HEK293T (cell line): ENCODE data around the gene COG2.

Experiments used
- CTCF ChIA-PET: fragments of 350-600 bp; formaldehyde crosslinking; extraction: SDS; loops from one replicate; lab custom pipeline; 2021; ENCODE audit warnings: antibody characterized with exemption, inconsistent platforms; lab: Yijun Ruan, JAX
- POLR2A ChIA-PET: fragments of 350-600 bp; formaldehyde crosslinking; extraction: SDS; loops from one replicate; lab custom pipeline; 2020; ENCODE audit warnings: antibody characterized with exemption, inconsistent platforms; lab: Yijun Ruan, JAX
- DNase-seq: peaks from one replicate; pipeline ENCODE4 v3.0.0; 2012; ENCODE audit warnings: mixed read lengths; ENCODE audit errors: extremely low spot score
- ARNT ChIP-seq: fragments of 450-650 bp; IDR thresholded peaks from 2 replicates; pipeline ENCODE4 v1.6.1; 2017; ENCODE audit warnings: mild to moderate bottlenecking
- BHLHE40 ChIP-seq: fragments of 450-650 bp; IDR thresholded peaks from 2 replicates; pipeline ENCODE4 v1.6.1; 2016; ENCODE audit warnings: mild to moderate bottlenecking, moderate library complexity, borderline replicate concordance
- CTBP1 ChIP-seq: fragments of 450-650 bp; IDR thresholded peaks from 2 replicates; pipeline ENCODE4 v1.6.1; 2016; ENCODE audit warnings: borderline replicate concordance
- ELF4 ChIP-seq: fragments of 450-650 bp; IDR thresholded peaks from 2 replicates; pipeline ENCODE4 v1.6.1; 2017; ENCODE audit warnings: antibody characterized with exemption
- FOXA1 ChIP-seq: fragments of 450-650 bp; IDR thresholded peaks from 2 replicates; pipeline ENCODE4 v1.6.1; 2016; ENCODE audit warnings: mild to moderate bottlenecking
- FOXK2 ChIP-seq: fragments of 450-650 bp; IDR thresholded peaks from 2 replicates; pipeline ENCODE4 v1.6.1; 2016; ENCODE audit warnings: mild to moderate bottlenecking
- FOXM1 ChIP-seq: fragments of 450-650 bp; IDR thresholded peaks from 2 replicates; pipeline ENCODE4 v1.6.1; 2017; ENCODE audit warnings: mild to moderate bottlenecking, borderline replicate concordance
- HDGF ChIP-seq: fragments of 450-650 bp; IDR thresholded peaks from 2 replicates; pipeline ENCODE4 v1.6.1; 2017; ENCODE audit warnings: antibody characterized with exemption, borderline replicate concordance
- L3MBTL2 ChIP-seq: fragments of 450-650 bp; conservative IDR thresholded peaks from 2 replicates; pipeline ENCODE4 v1.6.1; 2016; ENCODE audit warnings: mild to moderate bottlenecking
- LEF1 ChIP-seq: fragments of 450-650 bp; IDR thresholded peaks from 2 replicates; pipeline ENCODE4 v1.6.1; 2017; ENCODE audit warnings: mild to moderate bottlenecking, borderline replicate concordance
- NFRKB ChIP-seq: fragments of 450-650 bp; IDR thresholded peaks from 2 replicates; pipeline ENCODE4 v1.6.1; 2016; ENCODE audit warnings: mild to moderate bottlenecking, moderate library complexity
- PKNOX1 ChIP-seq: fragments of 450-650 bp; IDR thresholded peaks from 2 replicates; pipeline ENCODE4 v1.6.1; 2016
- SP1 ChIP-seq: fragments of 450-650 bp; IDR thresholded peaks from 2 replicates; pipeline ENCODE4 v1.6.1; 2017
- SUZ12 ChIP-seq: fragments of 450-650 bp; IDR thresholded peaks from 2 replicates; pipeline ENCODE4 v1.6.1; 2016; ENCODE audit warnings: mild to moderate bottlenecking
- TARDBP ChIP-seq: fragments of 450-650 bp; IDR thresholded peaks from 2 replicates; pipeline ENCODE4 v1.6.1; 2016
- ZNF384 ChIP-seq: fragments of 450-650 bp; IDR thresholded peaks from 2 replicates; pipeline ENCODE4 v1.6.1; 2016

Gene COG2

GRCh38 chr1:230690101-230690500 is 47.8 kb downstream of the COG2 start:
- no peak for DNase-seq
- TF ChIP-seq ELF4, result no peak
- TF ChIP-seq FOXM1, result no peak
- no peak for TF ChIP-seq NFRKB
- TF ChIP-seq FOXK2, result no peak
- no peak for TF ChIP-seq BHLHE40
- no peak for TF ChIP-seq FOXA1
- no peak for TF ChIP-seq SUZ12
- TF ChIP-seq HDGF, result no peak
- TF ChIP-seq LEF1, result no peak
- no peak for TF ChIP-seq ZNF384
- TF ChIP-seq TARDBP, result no peak
- TF ChIP-seq CTBP1, result no peak
- no peak for TF ChIP-seq L3MBTL2
- TF ChIP-seq ARNT, result no peak
- TF ChIP-seq PKNOX1, result no peak
- TF ChIP-seq SP1, result no peak
- ChIA-PET CTCF (no interaction called here), POLR2A (no interaction called here)

GRCh38 chr1:230691615-230692014 is 49.3 kb downstream of the COG2 start:
- no peak for DNase-seq
- ChIA-PET POLR2A (no interaction called here), CTCF (no interaction called here)
- TF ChIP-seq ZNF384 (no peak), ELF4 (no peak), FOXK2 (no peak), BHLHE40 (no peak), ARNT (no peak), CTBP1 (no peak), SUZ12 (no peak), TARDBP (no peak), L3MBTL2 (no peak), PKNOX1 (no peak), NFRKB (no peak), FOXA1 (no peak), LEF1 (no peak), HDGF (no peak), FOXM1 (no peak), SP1 (no peak)

- ChIA-PET POLR2A (no interaction called here), CTCF (no interaction called here)
- DNase-seq, result no peak
- no peak for TF ChIP-seq ELF4
- no peak for TF ChIP-seq SP1
Observed at GRCh38 chr1:230693221-230693620, 50.9 kb downstream of the COG2 start.

- ChIA-PET CTCF (no interaction called here), POLR2A (no interaction called here)
- no peak for TF ChIP-seq PKNOX1
- TF ChIP-seq ARNT, result no peak
- no peak for TF ChIP-seq ELF4
- TF ChIP-seq FOXK2, result no peak
- TF ChIP-seq HDGF, result no peak
- no peak for TF ChIP-seq FOXM1
- TF ChIP-seq NFRKB, result no peak
- TF ChIP-seq BHLHE40, result no peak
- TF ChIP-seq ZNF384, result no peak
- TF ChIP-seq SUZ12, result no peak
- no peak for TF ChIP-seq L3MBTL2
- no peak for TF ChIP-seq TARDBP
- no peak for TF ChIP-seq FOXA1
- TF ChIP-seq CTBP1, result no peak
- DNase-seq, result no peak
Observed at GRCh38 chr1:230693777-230694176, 51.5 kb downstream of the COG2 start.

- no peak for DNase-seq
- no peak for TF ChIP-seq FOXA1
- TF ChIP-seq LEF1, result no peak
- no peak for TF ChIP-seq ZNF384
- no peak for TF ChIP-seq L3MBTL2
- TF ChIP-seq ELF4, result no peak
- POLR2A ChIA-PET, result no interaction called here
- CTCF ChIA-PET, result no interaction called here
Observed at GRCh38 chr1:230694464-230694863, 52.2 kb downstream of the COG2 start.

- ChIA-PET POLR2A (no interaction called here), CTCF (no interaction called here)
- DNase-seq, result no peak
- TF ChIP-seq TARDBP, result no peak
- TF ChIP-seq L3MBTL2, result no peak
- TF ChIP-seq SP1, result no peak
- TF ChIP-seq BHLHE40, result no peak
- TF ChIP-seq CTBP1, result no peak
- TF ChIP-seq ELF4, result no peak
- TF ChIP-seq NFRKB, result no peak
- TF ChIP-seq ARNT, result no peak
- no peak for TF ChIP-seq PKNOX1
- TF ChIP-seq FOXA1, result no peak
- no peak for TF ChIP-seq SUZ12
- no peak for TF ChIP-seq HDGF
- TF ChIP-seq FOXK2, result no peak
- TF ChIP-seq FOXM1, result no peak
- no peak for TF ChIP-seq LEF1
- TF ChIP-seq ZNF384, result no peak
Observed at GRCh38 chr1:230694991-230695390, 52.7 kb downstream of the COG2 start.
